ENCODE measurements around the gene LRRN4CL.
"Not testable (repeated sequence)": the region's sequence is repeated elsewhere in the genome, so short reads cannot be mapped to it uniquely, and the experiment has no call there.

LRRN4CL gene

GRCh38 chr11:62705880-62706849, 16.8 kb upstream of the LRRN4CL start:
- H3K27ac ChIP-seq (ENCODE audit: low read length), result peak overlapping the region; percentile 73
- H3K9me2 ChIP-seq (replicated peaks; ENCODE audit: insufficient read depth, low read length), result no peaks in the 10 kb centered on the region
- peak overlapping the region; percentile 83 for H3K4me3 ChIP-seq (ENCODE audit: low read length)
- H3K79me2 ChIP-seq (ENCODE audit: low read length), result peaks cover 19% of the 10 kb centered on the region
- H3K9me3 ChIP-seq (replicated peaks; ENCODE audit: insufficient read depth, low read length), result no peaks in the 10 kb centered on the region
- H3K4me1 ChIP-seq (ENCODE audit: low read length), result peaks cover 35% of the 10 kb centered on the region
- H4K20me1 ChIP-seq (ENCODE audit: insufficient read depth, low read length), result no peaks in the 10 kb centered on the region
- no peaks in the 10 kb centered on the region for H3K27me3 ChIP-seq (replicated peaks; ENCODE audit: insufficient read depth, low read length)
- H2AFZ ChIP-seq (ENCODE audit: low read length), result peak overlapping the region; percentile 87
- TF ChIP-seq EZH2phosphoT487 (IDR thresholded peaks at IDR 0.05; ENCODE audit: low read length), result no peak
- TF ChIP-seq, protein P1, sequence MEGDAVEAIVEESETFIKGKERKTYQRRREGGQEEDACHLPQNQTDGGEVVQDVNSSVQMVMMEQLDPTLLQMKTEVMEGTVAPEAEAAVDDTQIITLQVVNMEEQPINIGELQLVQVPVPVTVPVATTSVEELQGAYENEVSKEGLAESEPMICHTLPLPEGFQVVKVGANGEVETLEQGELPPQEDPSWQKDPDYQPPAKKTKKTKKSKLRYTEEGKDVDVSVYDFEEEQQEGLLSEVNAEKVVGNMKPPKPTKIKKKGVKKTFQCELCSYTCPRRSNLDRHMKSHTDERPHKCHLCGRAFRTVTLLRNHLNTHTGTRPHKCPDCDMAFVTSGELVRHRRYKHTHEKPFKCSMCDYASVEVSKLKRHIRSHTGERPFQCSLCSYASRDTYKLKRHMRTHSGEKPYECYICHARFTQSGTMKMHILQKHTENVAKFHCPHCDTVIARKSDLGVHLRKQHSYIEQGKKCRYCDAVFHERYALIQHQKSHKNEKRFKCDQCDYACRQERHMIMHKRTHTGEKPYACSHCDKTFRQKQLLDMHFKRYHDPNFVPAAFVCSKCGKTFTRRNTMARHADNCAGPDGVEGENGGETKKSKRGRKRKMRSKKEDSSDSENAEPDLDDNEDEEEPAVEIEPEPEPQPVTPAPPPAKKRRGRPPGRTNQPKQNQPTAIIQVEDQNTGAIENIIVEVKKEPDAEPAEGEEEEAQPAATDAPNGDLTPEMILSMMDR (IDR thresholded peaks at IDR 0.05; ENCODE audit: low read length), result no peak
- no peaks in the 10 kb centered on the region for H3K36me3 ChIP-seq (replicated peaks; ENCODE audit: insufficient read depth, low read length)
- H3F3A ChIP-seq (ENCODE audit: insufficient read depth, low read length), result peaks cover 37% of the 10 kb centered on the region
- H3K4me2 ChIP-seq (ENCODE audit: low read depth, low read length), result peak overlapping the region; percentile 93
- peak overlapping the region; percentile 71 for H3K9ac ChIP-seq (ENCODE audit: low read length)
- DNase-seq, result peak; percentile 92

DNA sequence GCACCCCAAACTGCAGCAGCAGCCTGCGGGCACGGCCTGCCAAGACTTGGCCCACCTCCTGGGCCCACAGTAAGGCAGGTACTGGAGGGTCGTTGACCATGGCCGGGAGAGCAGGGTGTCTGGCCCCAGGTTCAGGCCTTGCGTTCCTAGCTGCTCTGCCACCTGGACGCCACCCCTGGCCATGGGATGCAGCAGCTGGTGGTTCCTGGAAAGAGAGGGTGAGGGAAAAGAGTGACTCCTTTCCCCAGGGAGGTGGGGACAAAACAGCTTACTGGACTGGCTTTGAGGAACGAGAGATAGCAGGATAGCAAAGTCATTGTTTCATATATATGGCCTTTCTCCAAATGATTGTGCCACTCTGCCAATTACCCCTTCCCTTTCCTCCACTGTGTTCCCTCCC, 16.1 kb upstream of the LRRN4CL start:
- Histone ChIP-seq H3K27me3 (replicated peaks; ENCODE audit: insufficient read depth, low read length) (no peaks in the 10 kb centered on the region), H3K9me2 (replicated peaks; ENCODE audit: insufficient read depth, low read length) (no peaks in the 10 kb centered on the region), H3K4me2 (ENCODE audit: low read depth, low read length) (peak overlapping the region; percentile 93), H3K79me2 (ENCODE audit: low read length) (peaks cover 19% of the 10 kb centered on the region), H4K20me1 (ENCODE audit: insufficient read depth, low read length) (no peaks in the 10 kb centered on the region), H3K9ac (ENCODE audit: low read length) (peak overlapping the region; percentile 71), H3K9me3 (replicated peaks; ENCODE audit: insufficient read depth, low read length) (no peaks in the 10 kb centered on the region), H2AFZ (ENCODE audit: low read length) (peak overlapping the region; percentile 74), H3K27ac (ENCODE audit: low read length) (peak overlapping the region; percentile 73), H3K4me3 (ENCODE audit: low read length) (peak overlapping the region; percentile 83), H3K4me1 (ENCODE audit: low read length) (peaks cover 31% of the 10 kb centered on the region), H3F3A (ENCODE audit: insufficient read depth, low read length) (peaks cover 31% of the 10 kb centered on the region), H3K36me3 (replicated peaks; ENCODE audit: insufficient read depth, low read length) (no peaks in the 10 kb centered on the region)
- no peak for TF ChIP-seq EZH2 (optimal IDR thresholded peaks at IDR 0.05; ENCODE audit: low read depth, low read length)
- TF ChIP-seq, protein P1 (IDR thresholded peaks at IDR 0.05; ENCODE audit: low read length), result no peak
- no peak for TF ChIP-seq EZH2phosphoT487 (IDR thresholded peaks at IDR 0.05; ENCODE audit: low read length)
- no peak for DNase-seq

DNA sequence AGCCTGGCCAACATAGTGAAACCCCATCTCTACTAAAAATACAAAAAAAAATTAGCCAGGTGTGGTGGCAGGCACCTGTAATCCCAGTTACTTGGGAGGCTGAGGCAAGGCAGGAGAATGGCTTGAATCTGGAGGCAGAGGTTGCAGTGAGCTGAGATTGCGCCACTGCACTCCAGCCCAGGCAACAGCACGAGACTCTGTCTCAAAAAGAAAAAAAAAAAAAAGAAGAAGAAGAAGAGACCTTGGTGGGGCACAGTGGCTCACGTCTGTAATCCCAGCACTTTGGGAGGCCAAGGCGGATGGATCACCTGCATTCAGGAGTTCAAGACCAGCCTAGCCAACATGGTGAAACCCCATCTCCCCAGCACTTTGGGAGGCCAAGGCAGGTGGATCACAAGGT, 14.6 kb upstream of the LRRN4CL start:
- not testable (repeated sequence) for H2AFZ ChIP-seq (ENCODE audit: low read length); H3K27ac ChIP-seq (ENCODE audit: low read length); H3K9ac ChIP-seq (ENCODE audit: low read length); DNase-seq; H3K4me3 ChIP-seq (ENCODE audit: low read length); H4K20me1 ChIP-seq (ENCODE audit: insufficient read depth, low read length); H3K36me3 ChIP-seq (replicated peaks; ENCODE audit: insufficient read depth, low read length); H3K27me3 ChIP-seq (replicated peaks; ENCODE audit: insufficient read depth, low read length); H3K9me3 ChIP-seq (replicated peaks; ENCODE audit: insufficient read depth, low read length); H3K4me2 ChIP-seq (ENCODE audit: low read depth, low read length); H3K9me2 ChIP-seq (replicated peaks; ENCODE audit: insufficient read depth, low read length)
- H3K79me2 ChIP-seq (ENCODE audit: low read length), result peaks cover 19% of the 10 kb centered on the region
- H3K4me1 ChIP-seq (ENCODE audit: low read length), result peaks cover 24% of the 10 kb centered on the region
- peaks cover 18% of the 10 kb centered on the region for H3F3A ChIP-seq (ENCODE audit: insufficient read depth, low read length)

DNA sequence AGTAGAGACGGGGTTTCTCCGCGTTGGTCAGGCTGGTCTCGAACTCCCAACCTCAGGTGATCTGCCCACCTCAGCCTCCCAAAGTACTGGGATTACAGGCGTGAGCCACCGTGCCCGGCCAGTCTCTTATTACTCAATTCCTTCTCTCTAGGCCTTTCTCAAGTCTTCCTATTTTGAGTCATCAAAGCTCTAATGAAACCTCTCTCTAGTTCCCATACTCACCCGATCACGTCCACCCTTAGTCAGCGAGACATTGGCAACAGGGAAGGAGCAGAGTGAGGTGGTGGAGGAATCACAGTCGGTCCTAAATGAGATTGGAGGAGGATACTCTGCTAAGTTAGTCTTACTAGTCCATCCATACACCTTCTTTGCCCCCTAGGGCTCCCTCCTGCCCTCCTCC, 12.9 kb upstream of the LRRN4CL start:
- H3K9me3 ChIP-seq (replicated peaks; ENCODE audit: insufficient read depth, low read length), result no peaks in the 10 kb centered on the region
- H3K79me2 ChIP-seq (ENCODE audit: low read length), result peaks cover 12% of the 10 kb centered on the region
- DNase-seq, result no peak
- H3K27ac ChIP-seq (ENCODE audit: low read length), result no peak overlapping the region
- H3K36me3 ChIP-seq (replicated peaks; ENCODE audit: insufficient read depth, low read length), result no peaks in the 10 kb centered on the region
- peaks cover 17% of the 10 kb centered on the region for H3F3A ChIP-seq (ENCODE audit: insufficient read depth, low read length)
- no peaks in the 10 kb centered on the region for H3K27me3 ChIP-seq (replicated peaks; ENCODE audit: insufficient read depth, low read length)
- H3K4me2 ChIP-seq (ENCODE audit: low read depth, low read length), result no peak overlapping the region
- peaks cover 13% of the 10 kb centered on the region for H3K4me1 ChIP-seq (ENCODE audit: low read length)
- no peak overlapping the region for H2AFZ ChIP-seq (ENCODE audit: low read length)
- H3K9ac ChIP-seq (ENCODE audit: low read length), result no peak overlapping the region
- H3K9me2 ChIP-seq (replicated peaks; ENCODE audit: insufficient read depth, low read length), result no peaks in the 10 kb centered on the region
- TF ChIP-seq, protein P1 (IDR thresholded peaks at IDR 0.05; ENCODE audit: low read length), result no peak
- TF ChIP-seq EZH2phosphoT487 (IDR thresholded peaks at IDR 0.05; ENCODE audit: low read length) (no peak), EZH2 (optimal IDR thresholded peaks at IDR 0.05; ENCODE audit: low read depth, low read length) (no peak)
- no peak overlapping the region for H3K4me3 ChIP-seq (ENCODE audit: low read length)
- H4K20me1 ChIP-seq (ENCODE audit: insufficient read depth, low read length), result no peaks in the 10 kb centered on the region

Measured in MM.1S (cell line).